Pancreas (tissue), 10 donors: ENCODE measurements around the gene SSH3. TPM values are rescaled to one million over a fixed set of nuclear protein-coding genes. Genes with fewer than 3 reads are reported as not detected.

Experiments
- ATAC-seq, 4 donors: fragments of 200-7000 bp; cut with Tn5 transposase; one replicate each; pipeline versions ENCODE4 v1.8.0 to v1.9.1; 2020; ENCODE audit warnings: mild to moderate bottlenecking in 4 of 4, moderate library complexity in 4 of 4
- DNase-seq, 6 donors: peaks; one replicate each; pipeline ENCODE4 v3.0.0-alpha.2; 2020
- FAIRE-seq: peaks from 2 replicates; lab custom pipeline; 2012; peaks lifted over from hg19 to GRCh38; lab: Jason Lieb, UNC
- H3K27ac ChIP-seq, 4 donors: fragments of 200-600 bp; sonication (generic); 1 replicate in 3 of 4; 2 replicates in 1 of 4; pipeline versions ENCODE4 v1.5.0 to v1.8.0; 2020
- H3K27me3 ChIP-seq, 4 donors: fragments of 200-600 bp; one replicate each; pipeline ENCODE4 v1.8.0; 2021
- H3K36me3 ChIP-seq, 3 donors: fragments of 200-600 bp; sonication (generic) in 1 of 3; one replicate each; pipeline versions ENCODE4 v1.5.0 to v1.8.0; 2020 to 2021
- H3K4me1 ChIP-seq, 3 donors: fragments of 200-600 bp; one replicate each; pipeline ENCODE4 v1.8.0; 2021
- H3K4me3 ChIP-seq, 4 donors: fragments of 200-600 bp; sonication (generic) in 2 of 4; one replicate each; pipeline versions ENCODE4 v1.5.0 to v1.8.0; 2020 to 2021
- H3K9me3 ChIP-seq, 4 donors: fragments of 200-600 bp; one replicate each; pipeline ENCODE4 v1.8.0; 2021
- CTCF ChIP-seq, 4 donors: fragments of 200-600 bp; sonication (generic) in 3 of 4; IDR thresholded peaks; one replicate each; pipeline versions ENCODE4 v1.5.0 to v1.8.0; 2021; ENCODE audit warnings: antibody characterized with exemption in 4 of 4
- WGBS, 2 donors: extraction: QIAGEN DNeasy Blood & Tissue Kit; methylation state at CpG; one replicate each; pipeline ENCODE4 v1.1.7; 2013; 5-methylcytosine and 5-hydroxymethylcytosine counted together
- intact Hi-C, 3 donors: fragments of 100-400 bp; cut with DNase I; formaldehyde crosslinking; loops; one replicate each; pipeline versions ENCODE4 v1.11.1 to v1.14.2; 2022
- polyA plus RNA-seq, 2 donors: library from polyadenylated mRNA; stranded (reverse); fragments of 200-250 nt; gene quantifications; one replicate each; pipeline ENCODE4 v1.2.3, GENCODE V29; 2013
- total RNA-seq, 6 donors: library from RNA; stranded (reverse); fragmentation: NEBNext Ultra II Directional in 4 of 6; extraction: Animal tissue kit (Norgen Biotek cat#: 25700) in 4 of 6; gene quantifications; one replicate each; pipeline versions ENCODE4 v1.2.1 to v1.2.4, GENCODE V29; 2021 to 2023
- donor health status: healthy with polysubstance abuse.
- donor health status: DM: no; HTN: no; CAD: no; lungs with moderate emphysema.
- donor health status: DM: no; HTN: no; CAD: no.
- donor health status: control.
- donor health status: control.
- donor health status: Bipolar disorder and iron deficiency.
- donor health status: DM: yes; HTN: yes; CAD: no.
- donor health status: DM: no; HTN: no; CAD: no.
- donor health status: DM: no; HTN: no; CAD: no.
- donor health status: DM: yes; HTN: yes; CAD: no.

The SSH3 gene
- total and polyA plus RNA-seq, 8 donors, result 15.2 to 29.2 (median 23.3) TPM

DNA sequence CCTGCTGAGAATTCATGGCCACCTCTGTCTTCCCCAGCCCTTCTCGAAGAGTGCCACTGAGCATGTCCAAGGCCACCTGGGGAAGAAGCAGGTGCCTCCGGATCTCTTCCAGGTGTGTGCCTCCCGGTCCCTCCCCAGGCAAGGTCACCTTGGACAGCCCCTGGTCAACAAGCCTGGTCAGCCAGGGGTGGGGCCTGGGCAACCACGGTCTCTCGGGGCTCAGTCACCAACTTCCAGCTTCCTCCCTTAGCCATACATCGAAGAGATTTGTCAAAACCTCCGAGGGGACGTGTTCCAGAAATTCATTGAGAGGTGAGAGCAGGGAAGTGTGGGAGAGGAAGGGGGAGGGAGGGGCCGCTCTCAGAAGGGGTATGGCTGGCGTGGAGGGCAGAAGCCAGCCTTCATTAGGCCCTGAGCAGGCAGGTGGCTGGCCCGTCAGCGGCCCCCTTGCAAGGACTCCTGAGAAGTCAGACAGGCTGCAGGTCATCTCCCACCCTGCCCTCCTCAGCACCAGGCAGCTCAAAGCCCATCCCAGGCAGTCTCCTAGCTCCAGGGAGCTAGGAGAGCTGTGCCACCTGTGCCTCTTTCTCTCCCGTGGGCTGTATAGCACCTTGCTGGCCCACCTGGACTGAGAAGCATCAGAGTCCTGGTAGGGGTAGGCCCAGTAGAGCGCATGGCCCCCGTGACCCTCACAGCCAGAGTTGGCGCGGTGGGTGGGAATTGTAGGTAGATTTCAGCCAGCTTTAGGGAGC is 23.6 kb upstream of the SSH3 start:
- Histone ChIP-seq H3K4me1 (peaks cover 0 to 7% (median 0%) of the 10 kb centered on the region in 3 donors), H3K9me3 (no peaks in the 10 kb centered on the region), H3K27ac (no peak overlapping the region), H3K4me3 (no peak overlapping the region), H3K27me3 (no peaks in the 10 kb centered on the region), H3K36me3 (peaks cover 4 to 53% (median 41%) of the 10 kb centered on the region in 3 donors)
- peak in 1 of 6 donors; percentile 44 for DNase-seq
- intact Hi-C loops, result no loop called here
- 74 to 75% methylated on average over 16 to 17 of the region's 17 CpGs for WGBS, 2 donors
- no peak for ATAC-seq
- TF ChIP-seq CTCF (IDR thresholded peaks at IDR 0.05), result no peak
- FAIRE-seq, result no peak

- TF ChIP-seq CTCF (IDR thresholded peaks at IDR 0.05), result no peak
- intact Hi-C loops, result no loop called here
- no peak overlapping the region for H3K4me3 ChIP-seq
- peaks cover 4 to 59% (median 46%) of the 10 kb centered on the region in 3 donors for H3K36me3 ChIP-seq
- H3K27me3 ChIP-seq, result no peaks in the 10 kb centered on the region
- ATAC-seq (no peak), DNase-seq (peak in 1 of 6 donors; percentile 41), FAIRE-seq (no peak)
- 89% methylated on average over 13 of the region's 13 CpGs for WGBS, 2 donors
- H3K4me1 ChIP-seq, result peaks cover 0 to 3% (median 0%) of the 10 kb centered on the region in 3 donors
- H3K27ac ChIP-seq, result peak overlapping the region in 1 of 4 donors; percentile 28
- no peaks in the 10 kb centered on the region for H3K9me3 ChIP-seq
Observed at GRCh38 chr11:67280341-67280787, 23.0 kb upstream of the SSH3 start.

DNA sequence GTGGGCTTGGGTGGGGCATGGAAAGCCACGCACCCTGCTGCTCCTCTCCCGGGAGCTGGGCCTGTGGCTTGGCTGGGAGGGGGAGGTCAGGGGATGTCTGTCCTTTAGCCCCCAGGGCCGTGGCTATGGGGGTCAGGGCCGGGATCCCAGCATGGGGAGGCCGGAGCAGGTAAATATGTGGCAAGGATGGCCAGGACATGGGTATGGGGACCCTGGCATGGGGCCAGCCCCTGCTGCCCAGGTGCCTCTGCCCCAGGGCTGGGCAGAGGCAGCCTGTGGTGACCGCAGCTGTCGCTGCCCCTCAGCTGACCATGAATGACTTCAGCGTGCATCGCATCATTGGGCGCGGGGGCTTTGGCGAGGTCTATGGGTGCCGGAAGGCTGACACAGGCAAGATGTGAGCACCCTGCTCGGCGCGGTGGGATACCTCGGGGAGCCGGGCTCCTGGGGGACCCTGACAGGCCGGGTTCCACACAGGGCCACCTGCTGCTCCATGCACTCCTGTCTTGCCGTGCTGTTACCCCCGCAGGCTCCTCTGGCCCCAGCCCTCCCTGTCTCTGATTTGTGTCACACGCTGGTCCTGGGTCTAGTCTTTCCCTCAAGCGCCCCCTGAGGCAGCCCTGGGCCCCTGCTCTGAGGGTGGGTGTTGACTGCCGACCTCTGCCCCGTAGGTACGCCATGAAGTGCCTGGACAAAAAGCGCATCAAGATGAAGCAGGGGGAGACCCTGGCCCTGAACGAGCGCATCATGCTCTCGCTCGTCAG is 22.4 kb upstream of the SSH3 start:
- H3K9me3 ChIP-seq, result no peaks in the 10 kb centered on the region
- 95 to 98% methylated on average over 30 to 31 of the region's 31 CpGs for WGBS, 2 donors
- no peak overlapping the region for H3K4me3 ChIP-seq
- FAIRE-seq (no peak), DNase-seq (peak in 3 of 6 donors; percentile 28 to 74 (median 55)), ATAC-seq (no peak)
- no peak for TF ChIP-seq CTCF (IDR thresholded peaks at IDR 0.05)
- intact Hi-C loops, result no loop called here
- H3K4me1 ChIP-seq, result peaks cover 0 to 3% (median 0%) of the 10 kb centered on the region in 3 donors
- H3K27me3 ChIP-seq, result no peaks in the 10 kb centered on the region
- peaks cover 4 to 65% (median 46%) of the 10 kb centered on the region in 3 donors for H3K36me3 ChIP-seq
- H3K27ac ChIP-seq, result peak overlapping the region in 1 of 4 donors; percentile 28

- Histone ChIP-seq H3K36me3 (peaks cover 4 to 65% (median 46%) of the 10 kb centered on the region in 3 donors), H3K27me3 (no peaks in the 10 kb centered on the region), H3K27ac (no peak overlapping the region), H3K9me3 (no peaks in the 10 kb centered on the region), H3K4me1 (peaks cover 0 to 3% (median 0%) of the 10 kb centered on the region in 3 donors), H3K4me3 (no peak overlapping the region)
- FAIRE-seq, result no peak
- DNase-seq, result peak in 2 of 6 donors; percentile 28 to 32
- ATAC-seq, result no peak
- no peak for TF ChIP-seq CTCF (IDR thresholded peaks at IDR 0.05)
- intact Hi-C loops, result no loop called here
- 94 to 96% methylated on average over 27 of the region's 27 CpGs for WGBS, 2 donors
Observed at GRCh38 chr11:67281552-67282150, 21.7 kb upstream of the SSH3 start.
